ENCODE data around the gene PLXNA2. TPM values are rescaled to one million over a fixed set of nuclear protein-coding genes. Genes with fewer than 3 reads are reported as not detected.

PLXNA2 gene
- total RNA-seq, 1 donor from 2014 or later = 14.4 TPM

- intact Hi-C loops (cut with DNase I) = no loop called here
- ATAC-seq (ENCODE audit: poor library complexity) = peak; percentile 59
Observed at GRCh38 chr1:208192995-208193394, 51.2 kb downstream of the PLXNA2 start.

DNA sequence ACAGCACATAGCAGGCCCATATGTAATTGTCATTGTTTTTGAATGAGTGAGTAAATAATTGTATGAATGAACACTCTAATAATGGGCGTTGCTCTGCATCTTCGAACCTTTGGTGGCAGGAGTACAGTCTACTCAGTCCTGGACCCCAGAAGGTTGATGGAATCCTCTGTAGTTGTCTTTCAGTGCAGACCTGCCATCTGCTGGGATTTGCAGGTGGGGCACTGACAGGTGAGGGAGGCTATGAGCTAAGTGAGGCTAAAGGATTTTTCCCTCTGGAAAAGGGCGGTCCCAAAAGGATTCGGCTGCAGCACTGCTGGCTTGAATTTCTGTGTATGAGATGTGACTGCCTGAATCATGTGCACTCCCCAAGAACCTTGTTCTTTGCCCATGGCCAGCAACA is 53.4 kb downstream of the PLXNA2 start:
- ATAC-seq (ENCODE audit: poor library complexity) (no peak), DNase-seq (no peak)
- intact Hi-C loops (cut with DNase I) = no loop called here

More at GRCh38 chr1:208192995-208193394, 51.2 kb downstream of the PLXNA2 start:
- no peak for DNase-seq

DNA sequence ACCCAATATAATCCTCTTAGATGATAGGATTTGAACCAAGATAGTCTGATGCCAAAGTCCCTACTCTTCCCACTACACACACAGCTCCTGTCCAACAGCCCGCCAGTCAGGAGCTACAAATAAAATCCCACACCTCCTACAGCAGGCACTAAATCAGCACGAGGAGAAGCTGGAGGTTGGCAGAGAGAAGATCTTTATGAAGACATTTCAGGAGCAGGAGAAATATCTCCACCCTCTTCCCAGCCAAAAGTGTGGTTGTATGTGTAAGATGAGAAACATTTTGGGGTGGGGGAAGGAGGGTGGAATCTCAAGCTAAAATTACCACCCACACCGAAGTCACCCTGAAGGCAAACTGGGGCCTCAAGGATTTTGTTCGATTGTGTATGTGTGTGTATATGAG is 54.5 kb downstream of the PLXNA2 start:
- DNase-seq (no peak), ATAC-seq (ENCODE audit: poor library complexity) (no peak)

GRCh38 chr1:208189183-208189582 is 55.0 kb downstream of the PLXNA2 start:
- no peak for ATAC-seq (ENCODE audit: poor library complexity)
- intact Hi-C loops (cut with DNase I) = no loop called here
- DNase-seq = no peak

More for the DNA sequence above, 54.5 kb downstream of the PLXNA2 start:
- intact Hi-C loops (cut with DNase I) = no loop called here

DNA sequence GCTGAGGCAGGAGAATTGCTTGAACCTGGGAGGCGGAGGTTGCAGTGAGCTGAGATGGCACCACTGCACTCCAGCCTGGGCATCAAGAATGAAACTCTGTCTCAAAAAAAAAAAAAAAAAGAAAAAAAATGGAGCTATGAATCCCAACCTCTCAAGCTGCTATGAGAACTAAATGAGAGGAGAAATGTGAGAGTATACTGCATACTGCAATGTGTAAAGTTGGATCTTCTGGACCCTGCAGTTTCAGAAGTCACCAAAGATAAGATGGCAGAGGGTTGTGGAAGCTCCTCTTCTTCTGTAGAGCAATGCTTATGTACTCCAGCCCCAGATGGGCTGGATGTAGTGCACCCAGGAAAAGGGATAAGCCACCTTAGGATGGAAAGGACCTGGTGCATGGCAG is 55.6 kb downstream of the PLXNA2 start:
- DNase-seq = no peak
- intact Hi-C loops (cut with DNase I) = no loop called here
- no peak for ATAC-seq (ENCODE audit: poor library complexity)

GRCh38 chr1:208187499-208188041 is 56.6 kb downstream of the PLXNA2 start:
- no peak for ATAC-seq (ENCODE audit: poor library complexity)

DNA sequence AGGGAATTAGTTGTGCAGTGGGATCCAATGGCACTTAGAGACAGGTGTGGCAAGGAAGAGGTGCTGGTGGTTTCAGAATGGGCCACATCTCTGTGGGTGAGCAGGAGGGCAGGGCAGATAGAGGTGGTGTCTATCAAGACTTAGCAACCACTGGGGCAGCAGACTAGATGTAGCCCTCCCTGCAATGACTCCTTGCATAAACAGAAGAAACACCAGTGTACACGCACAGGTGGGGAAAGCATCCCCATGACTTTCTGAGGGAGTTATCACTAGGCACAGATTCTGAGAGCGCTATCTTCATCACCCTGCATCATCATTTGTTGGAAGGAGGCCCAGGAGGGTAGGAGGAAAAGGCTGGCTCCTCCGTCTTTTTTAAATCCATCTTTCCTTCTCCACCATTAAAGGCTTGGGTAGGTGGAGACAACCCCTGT is 58.4 kb downstream of the PLXNA2 start:
- DNase-seq (no peak), ATAC-seq (ENCODE audit: poor library complexity) (no peak)
- intact Hi-C loops (cut with DNase I) = no loop called here

More at GRCh38 chr1:208187499-208188041, 56.6 kb downstream of the PLXNA2 start:
- DNase-seq = no peak
- intact Hi-C loops (cut with DNase I) = no loop called here

DNA sequence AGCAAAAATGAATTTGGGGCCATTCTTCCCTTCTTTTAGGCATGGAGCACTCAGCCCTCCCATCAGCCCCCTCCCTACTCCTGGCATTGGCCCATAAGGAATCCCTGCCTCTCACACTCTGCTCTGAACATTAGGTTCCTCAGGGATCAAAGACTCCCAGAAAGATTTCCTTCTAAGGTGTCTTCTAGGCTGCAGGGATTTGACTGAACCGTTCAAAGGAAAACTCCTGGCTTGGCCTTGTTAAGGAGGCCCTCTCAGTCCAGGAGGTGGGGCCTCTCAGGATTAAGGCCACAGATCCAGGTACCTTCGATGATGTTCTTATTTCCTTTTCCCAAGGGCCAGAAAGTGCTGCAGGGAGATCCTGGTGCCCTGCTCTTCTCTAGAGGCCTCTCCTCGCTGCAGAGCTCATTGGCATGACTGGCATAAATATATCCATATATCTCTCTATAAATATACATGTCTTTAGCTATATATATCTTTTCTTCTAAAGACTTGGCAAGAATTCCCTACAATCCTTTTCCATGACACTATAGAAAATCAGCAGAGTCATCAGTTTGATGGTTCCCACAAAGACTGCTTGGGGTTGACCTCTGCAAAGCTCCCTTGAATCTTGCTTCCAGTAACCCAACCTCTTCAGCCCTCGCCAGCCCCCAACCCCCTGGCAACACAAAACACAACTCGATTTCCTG is 59.1 kb downstream of the PLXNA2 start:
- DNase-seq (no peak), ATAC-seq (ENCODE audit: poor library complexity) (no peak)
- intact Hi-C loops (cut with DNase I) = no loop called here

DNA sequence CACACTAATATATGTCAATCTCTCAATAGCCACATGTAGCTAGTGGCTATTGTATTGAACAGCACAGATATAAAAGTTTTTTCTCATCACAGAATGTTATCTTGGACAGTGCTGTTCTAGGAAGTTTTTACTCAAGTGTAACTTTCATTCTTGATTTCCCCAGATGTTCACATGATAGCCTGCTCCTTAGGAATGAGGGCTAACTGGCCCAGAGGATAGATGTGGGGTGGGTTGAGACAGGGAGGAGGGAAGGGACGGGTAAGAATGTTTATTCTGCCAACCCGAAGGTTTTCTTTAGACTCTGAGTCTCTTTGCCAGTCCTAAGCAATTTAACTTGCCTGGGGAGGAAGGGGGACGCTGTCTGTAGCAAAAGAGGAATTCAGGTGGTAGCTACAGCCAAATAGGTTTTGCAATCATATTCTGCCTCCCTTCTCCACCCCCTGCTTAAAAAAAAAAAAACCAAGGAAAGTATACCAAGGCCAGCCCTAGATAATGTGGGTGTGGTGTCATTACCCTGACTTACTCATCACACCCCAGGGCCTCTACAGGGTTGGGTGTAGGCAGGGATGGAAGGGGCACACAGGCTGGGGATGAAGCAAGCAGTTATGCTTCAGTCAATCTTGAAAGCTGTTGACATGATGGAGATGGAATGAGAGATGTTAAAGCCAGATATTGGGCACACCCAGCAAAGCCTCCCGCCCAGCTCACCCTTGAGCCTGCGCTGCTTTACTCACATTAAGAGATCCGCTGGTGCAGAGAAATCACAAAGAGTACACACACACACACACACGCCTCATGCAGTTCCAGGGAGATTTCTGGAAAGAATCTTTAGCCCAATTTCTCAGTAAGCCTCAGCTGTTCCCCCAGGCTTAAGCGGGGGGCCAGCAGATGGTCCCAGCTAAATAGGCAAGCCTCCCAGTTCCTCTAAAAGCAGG is 59.9 kb downstream of the PLXNA2 start:
- ATAC-seq (ENCODE audit: poor library complexity) (peak; percentile 73), DNase-seq (peak; percentile 57)
- intact Hi-C loops (cut with DNase I) = no loop called here

DNA sequence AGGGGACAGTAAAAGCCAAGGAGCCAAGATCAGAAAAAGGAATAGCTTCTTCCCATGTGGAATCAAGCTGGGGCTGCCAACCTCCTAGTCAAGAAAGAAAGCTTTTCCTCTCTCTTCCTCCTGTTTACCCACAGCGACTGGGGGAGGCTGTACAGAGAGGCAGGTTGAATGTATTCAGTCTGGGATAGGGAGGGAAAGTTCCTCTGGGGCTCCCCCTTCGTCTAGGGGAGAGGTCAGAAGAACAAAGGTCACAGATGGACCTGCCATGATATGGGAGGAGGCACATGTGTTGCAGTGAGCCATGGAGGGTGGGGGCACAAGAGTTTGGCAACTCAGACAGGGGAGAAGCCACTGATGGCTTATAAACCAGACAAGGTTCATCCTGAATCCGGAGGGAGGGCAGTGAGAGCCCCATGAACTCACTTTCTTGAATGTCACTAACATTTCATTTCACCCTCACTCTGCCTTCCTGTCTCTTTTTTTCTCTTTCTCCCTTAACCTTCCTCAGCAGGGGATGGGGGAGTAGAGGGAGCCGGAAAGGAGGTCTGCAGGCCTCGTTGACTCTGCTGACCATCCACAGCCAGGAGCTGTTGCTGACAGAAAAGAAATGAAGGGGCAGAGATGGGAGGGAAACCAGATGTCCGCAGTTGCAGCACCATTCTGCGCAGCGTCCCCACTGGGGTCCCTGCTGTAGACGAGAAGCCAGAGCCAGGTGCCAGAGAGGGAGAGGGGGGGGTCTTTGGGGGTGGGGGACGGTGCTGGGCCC is 61.1 kb downstream of the PLXNA2 start:
- no peak for DNase-seq
- no peak for ATAC-seq (ENCODE audit: poor library complexity)
- intact Hi-C loops (cut with DNase I) = no loop called here

DNA sequence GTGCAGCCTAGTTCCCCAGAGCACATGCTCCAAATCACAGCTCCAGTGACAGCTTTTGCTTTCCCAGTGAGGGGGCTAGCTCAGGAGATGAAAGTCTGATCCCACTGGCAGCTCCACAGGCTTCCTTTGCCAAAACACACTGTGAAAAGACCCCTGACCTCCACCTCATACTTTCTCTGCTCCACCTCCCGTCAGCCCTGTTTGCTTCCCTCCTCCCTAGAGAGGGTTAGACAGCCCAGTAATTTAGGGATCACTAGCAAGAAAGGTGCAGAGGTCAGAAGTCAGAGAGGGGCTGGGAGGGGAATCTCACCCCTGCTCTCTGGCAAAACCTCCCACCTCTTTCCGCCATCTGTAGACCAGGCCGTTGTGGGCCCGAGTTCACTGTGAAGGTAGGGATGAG is 62.8 kb downstream of the PLXNA2 start:
- ATAC-seq (ENCODE audit: poor library complexity) (no peak), DNase-seq (no peak)
- intact Hi-C loops (cut with DNase I) = no loop called here

GRCh38 chr1:208180421-208180820 is 63.8 kb downstream of the PLXNA2 start:
- ATAC-seq (ENCODE audit: poor library complexity) = no peak
- intact Hi-C loops (cut with DNase I) = no loop called here

DNA sequence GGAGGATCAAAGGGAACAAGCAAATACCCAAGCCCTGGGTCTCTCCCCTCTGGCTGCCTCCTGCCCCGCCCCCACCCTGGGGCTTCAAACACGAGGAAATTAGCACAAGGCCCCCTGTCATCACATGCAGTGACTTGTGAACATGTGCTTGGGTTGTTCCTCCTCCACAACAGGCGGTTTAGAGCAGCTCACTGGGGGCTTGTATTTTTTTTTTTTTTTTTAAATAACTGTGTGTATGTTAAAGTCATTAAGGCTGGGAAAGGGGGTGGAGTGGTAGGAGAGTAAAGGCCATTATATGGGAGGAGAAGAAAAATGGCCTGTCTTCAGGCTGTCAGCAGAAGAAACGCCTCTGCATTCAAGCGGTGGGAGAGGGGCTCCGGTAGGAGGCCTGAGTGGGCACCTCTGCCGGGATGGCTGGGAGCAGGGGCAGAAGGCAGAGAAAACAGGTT is 64.2 kb downstream of the PLXNA2 start:
- ATAC-seq (ENCODE audit: poor library complexity) (no peak), DNase-seq (no peak)
- intact Hi-C loops (cut with DNase I) = no loop called here

More at GRCh38 chr1:208180421-208180820, 63.8 kb downstream of the PLXNA2 start:
- DNase-seq = no peak

GRCh38 chr1:208179263-208179816 is 64.8 kb downstream of the PLXNA2 start:
- DNase-seq (no peak), ATAC-seq (ENCODE audit: poor library complexity) (no peak)
- intact Hi-C loops (cut with DNase I) = no loop called here

DNA sequence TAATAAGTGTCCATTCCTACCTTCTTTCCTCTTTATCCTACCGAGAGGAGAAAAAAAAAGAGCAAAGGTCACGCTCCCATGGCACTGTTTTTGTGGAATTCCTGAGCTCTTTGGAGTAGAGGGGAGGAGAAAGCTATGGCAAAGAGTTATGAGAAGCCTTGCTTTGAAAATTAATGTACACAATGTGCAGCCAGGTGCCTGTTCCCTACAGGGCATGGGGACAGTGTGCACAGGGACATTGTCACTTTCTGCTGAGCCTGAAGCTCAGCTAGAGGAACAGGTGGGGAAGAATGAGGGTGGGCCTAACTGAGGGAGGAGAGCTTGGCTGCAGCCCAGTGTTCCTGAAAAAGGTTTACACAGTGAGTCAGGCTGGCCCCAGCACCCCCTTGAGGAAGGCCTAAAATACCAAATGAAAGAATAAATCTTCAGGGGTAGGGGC is 66.1 kb downstream of the PLXNA2 start:
- ATAC-seq (ENCODE audit: poor library complexity) = no peak
- no peak for DNase-seq
- intact Hi-C loops (cut with DNase I) = no loop called here

DNA sequence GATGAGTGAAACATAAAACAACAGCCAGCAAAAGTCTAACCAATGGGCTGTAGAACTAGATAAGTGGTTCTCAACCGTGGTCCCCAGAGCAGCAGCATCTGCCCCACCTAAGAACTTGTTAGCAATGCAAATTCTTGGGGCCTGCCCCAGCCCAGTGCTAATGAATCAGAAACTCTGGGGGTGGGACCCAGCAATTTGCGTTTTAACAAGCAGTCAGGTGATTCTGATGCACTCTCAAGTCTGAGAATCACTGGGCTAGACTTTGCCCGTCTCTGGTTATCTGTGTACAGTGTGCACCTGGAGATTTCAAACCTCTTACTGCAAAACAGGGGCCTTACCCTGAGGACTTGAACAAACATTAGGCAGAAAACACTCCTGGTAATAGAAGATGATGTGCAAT is 66.5 kb downstream of the PLXNA2 start:
- no peak for DNase-seq
- no peak for ATAC-seq (ENCODE audit: poor library complexity)
- intact Hi-C loops (cut with DNase I) = no loop called here

DNA sequence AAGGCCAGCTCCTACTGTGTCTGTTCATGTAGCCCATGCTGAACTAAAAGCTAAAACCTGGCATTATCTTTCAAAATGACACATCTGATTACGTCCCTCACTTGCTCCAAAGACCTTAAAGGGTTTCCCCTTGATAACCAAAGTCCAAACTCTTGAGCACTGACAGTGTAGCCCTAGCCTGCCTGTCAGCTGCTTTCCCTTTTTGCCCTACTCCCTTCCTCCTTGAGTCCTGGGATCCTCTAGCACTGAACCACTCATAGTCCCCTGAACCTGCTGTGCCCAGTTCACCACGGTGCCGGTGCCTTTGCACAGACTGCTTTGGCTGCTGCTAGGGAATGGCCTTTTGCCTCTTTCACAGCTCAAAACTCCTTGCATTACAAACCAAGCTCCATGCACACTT is 67.5 kb downstream of the PLXNA2 start:
- ATAC-seq (ENCODE audit: poor library complexity) = no peak
- no peak for DNase-seq
- intact Hi-C loops (cut with DNase I) = no loop called here

GRCh38 chr1:208175508-208175895 is 68.7 kb downstream of the PLXNA2 start:
- DNase-seq = no peak
- intact Hi-C loops (cut with DNase I) = no loop called here
- no peak for ATAC-seq (ENCODE audit: poor library complexity)

All from Right ventricle myocardium superior (tissue), 1 donor.